Measurements from ENCODE around the gene SORCS2.

The SORCS2 gene

DNA sequence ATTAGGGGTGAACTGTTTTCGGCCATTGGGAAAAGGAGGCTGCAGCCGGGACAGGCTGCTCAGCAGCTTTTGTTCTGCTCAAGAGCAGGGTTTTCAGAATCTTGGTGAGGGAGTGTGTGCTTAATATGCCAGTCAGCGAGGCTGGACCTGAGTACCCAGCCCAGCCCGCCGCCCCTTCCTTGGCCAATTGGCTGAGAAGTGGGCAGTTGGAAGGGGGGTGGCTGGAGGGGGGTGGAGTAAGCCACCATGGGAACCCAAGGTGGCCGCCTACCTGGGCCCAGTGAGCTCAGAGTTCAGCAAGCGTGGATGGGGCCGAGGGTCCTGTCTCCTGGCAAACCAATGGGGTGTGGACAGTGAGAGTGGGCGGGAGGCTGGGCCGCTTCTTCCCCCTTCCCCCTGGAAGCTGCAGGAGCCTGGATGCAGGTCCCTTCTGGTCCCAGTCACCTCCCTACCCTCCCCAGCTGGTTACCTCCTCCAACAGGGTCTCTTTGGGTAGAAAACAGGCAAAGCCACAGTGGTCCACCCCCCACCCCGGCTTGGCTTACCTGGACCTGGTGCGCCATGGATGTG lies 52.5 kb downstream of the SORCS2 start:
- Mint-ChIP-seq H3K36me3 (no peaks in the 10 kb centered on the region), H3K27ac (no peak overlapping the region)
- ATAC-seq: no peak

DNA sequence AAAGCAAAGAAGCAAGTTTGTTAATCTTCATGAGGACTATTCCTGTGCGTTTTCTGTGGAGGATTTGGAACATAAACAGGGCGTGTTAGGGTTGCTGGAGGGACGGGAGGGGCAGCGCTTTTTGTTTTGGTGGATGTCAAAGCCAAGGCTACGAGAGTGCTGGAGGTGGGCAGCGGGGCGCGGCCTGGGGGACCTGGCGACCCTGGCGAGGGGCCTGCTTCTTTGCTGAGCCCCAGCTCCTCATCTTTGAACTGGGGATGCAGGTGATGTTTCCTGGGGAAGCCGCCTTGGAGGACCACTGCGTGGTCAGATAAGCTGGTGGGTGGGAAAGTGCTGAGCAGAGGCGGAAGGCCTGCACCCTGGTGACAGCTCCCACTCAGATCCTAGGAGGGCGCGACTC lies 55.2 kb downstream of the SORCS2 start:
- Mint-ChIP-seq H3K4me1 (no peaks in the 10 kb centered on the region), H3K36me3 (no peaks in the 10 kb centered on the region), H3K9me3 (no peaks in the 10 kb centered on the region), H3K27me3 (peaks cover 34% of the 10 kb centered on the region), H3K27ac (no peak overlapping the region), H3K4me3 (no peak overlapping the region)
- no peak for ATAC-seq

More for the DNA sequence above, 52.5 kb downstream of the SORCS2 start:
- Mint-ChIP-seq H3K27me3 (peaks cover 17% of the 10 kb centered on the region), H3K4me3 (no peak overlapping the region), H3K4me1 (no peaks in the 10 kb centered on the region), H3K9me3 (no peaks in the 10 kb centered on the region)

DNA sequence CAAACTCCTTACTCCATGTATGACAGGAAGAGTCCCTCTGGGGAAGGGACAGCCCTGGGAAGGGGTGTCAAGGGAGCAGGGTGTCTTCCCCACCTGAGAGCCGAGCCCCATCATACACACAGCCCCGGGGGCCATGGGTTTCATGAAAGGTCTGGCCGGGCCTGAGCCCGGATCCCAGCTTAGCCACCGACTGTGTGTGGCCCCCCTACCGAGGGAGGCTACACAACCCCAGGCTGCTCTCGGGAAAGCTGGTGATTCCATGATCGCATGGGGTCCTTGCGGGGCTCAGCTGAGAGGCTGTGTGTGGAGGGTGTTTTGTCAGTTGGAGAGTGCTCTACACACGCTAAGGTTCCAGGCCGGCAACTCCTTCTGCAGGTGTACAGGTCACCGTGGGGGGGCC lies 55.6 kb downstream of the SORCS2 start:
- peaks cover 34% of the 10 kb centered on the region for H3K27me3 Mint-ChIP-seq
- no peak overlapping the region for H3K27ac Mint-ChIP-seq
- H3K36me3 Mint-ChIP-seq: no peaks in the 10 kb centered on the region
- ATAC-seq: no peak
- H3K4me3 Mint-ChIP-seq: no peak overlapping the region
- H3K9me3 Mint-ChIP-seq: no peaks in the 10 kb centered on the region
- H3K4me1 Mint-ChIP-seq: no peaks in the 10 kb centered on the region

DNA sequence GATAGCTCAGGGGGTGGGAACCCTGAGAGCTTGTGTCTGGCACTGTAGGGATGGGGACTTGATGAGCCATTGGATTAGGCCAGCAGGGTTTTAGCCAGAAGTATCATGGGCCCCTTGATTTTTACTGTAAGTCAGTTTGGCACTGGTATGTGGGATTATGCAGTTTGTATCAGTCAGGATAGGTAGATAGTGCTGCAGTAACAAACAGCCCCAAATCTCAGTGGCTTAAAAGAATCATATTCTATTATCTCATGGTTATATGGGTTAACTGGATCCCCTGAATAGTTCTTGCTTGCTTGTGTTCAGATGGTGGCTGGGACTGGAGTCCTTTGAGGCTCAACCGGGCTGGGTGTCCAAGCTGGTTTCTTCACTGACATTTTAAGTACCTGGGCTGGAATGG lies 56.5 kb downstream of the SORCS2 start:
- Mint-ChIP-seq H3K36me3 (no peaks in the 10 kb centered on the region), H3K27me3 (peaks cover 34% of the 10 kb centered on the region), H3K9me3 (no peaks in the 10 kb centered on the region), H3K4me3 (no peak overlapping the region), H3K4me1 (no peaks in the 10 kb centered on the region), H3K27ac (no peak overlapping the region)
- no peak for ATAC-seq

DNA sequence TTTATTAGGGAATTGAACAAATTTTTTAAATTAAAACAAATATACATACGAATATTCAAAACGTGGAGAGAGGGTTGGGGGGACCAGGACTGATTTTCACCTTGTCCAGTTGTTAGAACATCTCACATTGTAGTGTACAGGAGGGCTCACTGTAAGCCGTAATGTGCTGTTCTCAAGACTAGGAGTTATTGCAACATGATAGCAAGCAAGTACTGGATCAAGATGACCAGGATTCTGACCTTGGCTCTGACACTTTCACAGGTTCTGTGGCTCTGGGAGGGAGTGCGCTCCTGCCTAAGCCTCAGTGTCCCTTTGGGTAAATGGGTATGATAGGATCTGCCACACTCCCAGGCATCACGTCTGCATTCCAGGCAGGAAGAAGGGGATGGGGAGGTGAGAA lies 59.0 kb downstream of the SORCS2 start:
- Mint-ChIP-seq H3K9me3 (no peaks in the 10 kb centered on the region), H3K4me1 (peaks cover 8% of the 10 kb centered on the region), H3K36me3 (no peaks in the 10 kb centered on the region), H3K27me3 (peaks cover 32% of the 10 kb centered on the region), H3K27ac (no peak overlapping the region), H3K4me3 (no peak overlapping the region)
- no peak for ATAC-seq

DNA sequence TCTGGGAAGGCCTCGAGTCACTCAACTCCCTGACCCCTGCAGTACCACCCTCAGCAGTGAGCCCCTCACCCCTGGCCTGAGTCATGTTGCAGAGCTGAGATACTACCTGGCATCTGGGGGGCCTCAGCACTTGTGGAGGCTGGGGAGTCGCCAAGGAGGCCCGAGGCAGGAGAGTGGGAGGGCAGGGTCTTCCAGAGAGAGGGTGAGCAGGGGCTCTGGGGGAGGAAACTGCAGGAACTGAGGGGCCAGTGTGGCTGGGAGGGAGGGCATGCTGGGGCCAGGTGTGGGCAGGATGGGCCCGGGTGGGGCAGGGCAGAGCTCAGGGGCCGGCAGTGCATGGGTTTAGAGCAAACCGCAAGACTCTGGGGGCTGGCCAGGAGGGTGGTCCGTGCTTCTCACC lies 59.7 kb downstream of the SORCS2 start:
- Mint-ChIP-seq H3K4me3 (no peak overlapping the region), H3K9me3 (no peaks in the 10 kb centered on the region), H3K36me3 (no peaks in the 10 kb centered on the region), H3K27me3 (peaks cover 39% of the 10 kb centered on the region), H3K4me1 (peaks cover 8% of the 10 kb centered on the region), H3K27ac (no peak overlapping the region)
- no peak for ATAC-seq

DNA sequence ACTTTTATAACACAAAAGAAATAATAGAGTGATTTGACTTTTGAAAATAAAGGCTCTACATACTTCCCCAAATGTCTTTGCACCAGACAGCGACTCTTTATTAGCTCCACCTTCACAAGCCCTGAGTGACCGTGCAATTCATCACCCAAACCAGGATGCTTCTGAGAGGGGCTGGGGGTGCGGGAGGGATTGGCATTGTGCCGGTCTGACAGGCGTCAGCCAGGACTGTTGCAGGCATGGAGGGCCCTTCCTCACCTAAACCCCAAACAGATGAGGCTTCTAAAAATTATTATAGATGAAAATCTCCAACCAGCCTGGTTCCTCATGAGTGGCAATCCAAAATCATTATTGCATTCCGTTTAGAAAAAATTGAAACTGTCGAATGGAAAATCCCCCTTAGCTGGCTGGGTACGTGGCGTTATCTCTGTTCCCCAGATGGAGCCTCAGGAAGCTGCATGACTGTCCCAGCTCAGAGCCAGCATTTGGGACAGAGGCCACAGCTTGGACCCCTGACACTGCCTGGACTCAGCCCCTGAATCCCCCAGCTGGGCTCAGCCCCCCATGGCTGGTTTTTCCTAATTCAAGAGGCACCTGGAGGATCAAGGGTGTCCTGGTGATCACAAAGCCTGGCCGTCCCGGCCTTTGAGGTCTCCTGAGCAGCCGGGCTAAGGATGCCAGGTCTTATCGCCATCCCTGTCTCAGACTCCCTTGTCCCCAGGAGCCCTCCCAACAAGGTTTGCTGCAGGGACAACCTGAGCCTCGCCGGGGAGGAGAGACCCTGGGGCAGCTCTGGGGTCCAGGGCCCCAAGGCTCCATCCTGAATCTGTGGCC lies 60.4 kb downstream of the SORCS2 start:
- no peak for ATAC-seq
- no peak overlapping the region for H3K4me3 Mint-ChIP-seq
- peaks cover 8% of the 10 kb centered on the region for H3K4me1 Mint-ChIP-seq
- no peaks in the 10 kb centered on the region for H3K36me3 Mint-ChIP-seq
- peaks cover 42% of the 10 kb centered on the region for H3K27me3 Mint-ChIP-seq
- no peaks in the 10 kb centered on the region for H3K9me3 Mint-ChIP-seq
- H3K27ac Mint-ChIP-seq: no peak overlapping the region

DNA sequence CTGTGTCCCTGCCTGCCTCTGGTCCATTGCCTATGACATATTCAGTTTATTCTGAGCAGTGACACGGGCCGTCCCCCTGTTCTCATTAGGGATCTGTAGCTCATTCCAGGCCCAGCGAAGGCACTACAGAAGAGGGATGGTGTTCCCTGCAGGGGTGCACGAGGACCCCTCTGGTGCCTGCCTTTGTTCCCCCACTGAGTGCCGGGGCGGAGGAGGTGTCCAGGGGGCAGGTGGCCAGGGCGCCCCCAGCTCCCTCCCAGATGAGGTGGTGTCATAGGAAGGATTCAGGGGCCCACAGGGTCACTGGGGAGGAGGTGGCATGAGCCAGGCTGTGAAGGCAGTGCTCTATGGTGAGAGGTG lies 61.0 kb downstream of the SORCS2 start:
- no peak for ATAC-seq
- H3K4me3 Mint-ChIP-seq: no peak overlapping the region

DNA sequence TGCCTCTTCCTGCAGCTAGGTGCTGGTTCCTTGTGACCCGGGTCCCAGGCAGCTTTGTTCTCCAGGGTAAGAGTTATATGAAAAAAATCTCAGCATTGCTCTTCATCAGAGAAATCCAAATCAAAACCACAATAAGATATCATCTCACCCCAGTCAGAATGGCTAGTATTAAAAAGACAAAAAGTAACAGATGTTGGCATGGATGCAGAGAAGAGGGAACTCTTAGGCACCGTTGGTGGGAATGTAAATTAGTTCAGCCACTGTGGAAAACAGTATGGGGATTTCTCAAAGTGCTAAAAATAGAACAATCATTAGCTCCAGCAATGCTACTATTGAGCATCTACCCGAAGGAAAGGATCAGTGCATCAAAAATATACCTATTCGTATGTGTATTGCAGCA lies 61.5 kb downstream of the SORCS2 start:
- ATAC-seq: no peak
- H3K4me3 Mint-ChIP-seq: no peak overlapping the region
- H3K27me3 Mint-ChIP-seq: peaks cover 42% of the 10 kb centered on the region
- H3K9me3 Mint-ChIP-seq: peaks cover 3% of the 10 kb centered on the region
- peaks cover 8% of the 10 kb centered on the region for H3K4me1 Mint-ChIP-seq
- H3K27ac Mint-ChIP-seq: no peak overlapping the region
- no peaks in the 10 kb centered on the region for H3K36me3 Mint-ChIP-seq

More for the DNA sequence above, 61.0 kb downstream of the SORCS2 start:
- Mint-ChIP-seq H3K27ac (no peak overlapping the region), H3K9me3 (peaks cover 2% of the 10 kb centered on the region), H3K36me3 (no peaks in the 10 kb centered on the region), H3K27me3 (peaks cover 42% of the 10 kb centered on the region), H3K4me1 (peaks cover 8% of the 10 kb centered on the region)

DNA sequence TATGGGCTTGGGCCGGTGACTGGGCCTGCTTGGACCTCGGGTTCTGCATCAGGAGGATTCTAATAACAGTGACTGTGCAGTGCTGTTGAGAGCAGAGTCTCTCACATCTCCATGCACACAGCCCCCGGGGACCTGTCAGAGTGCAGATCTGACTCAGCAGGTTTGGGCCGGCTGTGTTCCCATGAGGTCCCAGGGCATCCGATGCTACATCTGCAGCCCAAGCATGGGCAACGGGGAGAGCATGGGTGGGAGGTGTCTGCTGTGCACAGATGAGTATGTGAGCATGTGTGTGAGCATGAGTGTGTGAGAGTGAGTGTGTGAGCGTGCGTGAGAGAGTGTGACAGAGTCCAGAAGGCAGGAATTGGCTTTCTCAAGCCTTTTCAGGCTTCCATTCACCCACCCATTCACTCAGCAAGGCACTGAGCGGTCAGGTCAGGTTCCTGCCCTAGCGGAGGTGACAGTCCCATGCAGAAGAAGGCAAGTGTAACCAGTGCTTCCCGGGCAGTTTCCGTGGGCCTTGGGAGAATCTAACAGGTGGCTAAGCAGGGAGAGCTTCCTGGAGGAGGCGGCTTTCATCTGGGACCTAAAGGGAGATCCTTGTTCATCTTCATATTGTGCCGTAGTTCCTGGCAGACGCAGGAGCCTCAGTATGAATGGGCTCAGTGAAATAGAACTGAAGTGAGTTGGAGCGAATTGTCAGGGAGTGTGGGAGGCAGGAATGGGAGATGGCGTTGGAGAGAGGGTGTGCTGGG lies 62.6 kb downstream of the SORCS2 start:
- Mint-ChIP-seq H3K27ac (no peak overlapping the region), H3K36me3 (no peaks in the 10 kb centered on the region), H3K9me3 (peaks cover 6% of the 10 kb centered on the region), H3K27me3 (peaks cover 51% of the 10 kb centered on the region), H3K4me3 (no peak overlapping the region), H3K4me1 (peaks cover 8% of the 10 kb centered on the region)
- peak; percentile 82 for ATAC-seq

DNA sequence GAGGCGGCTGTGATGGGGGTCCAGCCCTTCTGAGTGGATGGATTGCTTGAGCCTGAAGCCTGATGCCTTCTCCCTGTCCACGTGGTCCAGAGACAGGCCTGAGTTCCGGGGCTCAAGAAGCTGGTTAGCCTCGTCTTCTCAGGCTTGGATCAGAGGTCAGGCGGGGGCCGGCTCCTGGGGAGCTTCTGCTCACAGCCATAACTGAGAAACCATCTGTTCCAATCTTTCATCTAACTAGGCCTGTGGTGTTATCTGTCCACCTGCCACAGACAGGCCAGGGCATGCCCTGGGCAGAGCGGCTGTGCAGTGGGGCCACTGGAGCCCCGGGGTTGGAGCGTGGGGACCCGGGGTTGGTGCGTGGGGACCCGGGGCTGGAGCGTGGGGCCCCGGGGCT lies 63.1 kb downstream of the SORCS2 start:
- ATAC-seq: no peak
- H3K9me3 Mint-ChIP-seq: peaks cover 6% of the 10 kb centered on the region
- peaks cover 55% of the 10 kb centered on the region for H3K27me3 Mint-ChIP-seq
- peaks cover 8% of the 10 kb centered on the region for H3K4me1 Mint-ChIP-seq
- no peak overlapping the region for H3K27ac Mint-ChIP-seq
- no peak overlapping the region for H3K4me3 Mint-ChIP-seq
- H3K36me3 Mint-ChIP-seq: no peaks in the 10 kb centered on the region

DNA sequence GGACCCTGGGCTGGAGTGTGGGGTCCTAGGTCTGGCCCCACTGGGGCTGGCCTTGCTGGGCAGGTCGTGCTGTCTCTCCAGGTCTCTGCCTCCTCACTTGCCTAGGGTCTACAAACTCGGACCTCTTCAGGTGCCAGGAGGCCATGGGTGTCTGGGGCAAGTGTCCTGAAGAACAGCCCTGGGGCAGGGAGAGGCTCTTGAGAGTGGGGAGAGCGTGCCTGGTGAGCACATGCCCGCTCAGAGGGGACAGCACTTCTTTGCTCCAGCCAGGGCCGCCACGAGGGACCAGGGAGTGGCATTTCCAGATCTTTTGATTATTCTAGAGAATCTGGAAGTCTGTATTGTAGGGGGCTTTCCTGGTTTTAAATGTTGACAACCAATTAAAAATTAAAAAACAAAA lies 63.7 kb downstream of the SORCS2 start:
- ATAC-seq: no peak
- Mint-ChIP-seq H3K36me3 (no peaks in the 10 kb centered on the region), H3K4me1 (peaks cover 8% of the 10 kb centered on the region), H3K27me3 (peaks cover 56% of the 10 kb centered on the region), H3K27ac (no peak overlapping the region), H3K9me3 (peaks cover 6% of the 10 kb centered on the region), H3K4me3 (no peak overlapping the region)

DNA sequence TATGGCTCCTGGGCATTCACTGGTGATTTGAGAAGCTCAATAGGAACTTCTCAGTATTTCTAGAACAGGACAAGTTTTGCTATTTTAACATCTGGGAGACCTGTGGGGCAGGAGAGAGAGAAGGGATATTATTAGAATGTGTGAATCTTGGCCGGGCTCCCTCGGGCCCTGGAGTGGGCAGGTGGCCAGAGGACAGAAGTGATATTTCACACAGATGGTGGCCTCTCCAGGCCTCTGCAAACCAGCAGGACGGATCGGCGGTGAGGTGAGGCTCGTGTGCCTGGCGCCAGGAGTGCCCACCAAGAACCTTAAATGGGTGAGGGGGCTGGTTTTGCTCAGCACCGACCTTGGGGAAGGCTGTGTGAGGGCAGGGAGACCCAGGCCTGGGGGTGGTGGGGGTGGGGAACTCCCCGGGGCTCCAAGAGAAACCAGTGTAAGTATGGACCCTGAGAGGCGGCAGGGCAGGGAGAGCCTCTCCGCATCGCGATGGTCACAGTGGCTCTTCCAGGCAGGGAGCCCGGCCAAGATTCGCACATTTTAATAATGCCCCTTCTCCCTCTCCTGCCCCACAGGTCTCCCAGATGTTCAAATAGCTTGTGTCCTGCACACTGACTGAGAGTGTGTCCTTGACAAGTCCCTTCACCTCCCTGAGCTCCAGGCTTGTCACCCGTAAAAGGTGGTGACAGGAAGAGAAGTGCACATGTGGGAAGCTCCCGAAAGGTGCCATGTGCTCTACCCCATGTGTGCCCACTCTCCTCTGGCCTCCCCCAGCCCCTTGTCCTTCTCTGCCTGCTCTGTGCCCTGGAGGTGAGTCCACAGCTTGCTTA lies 64.9 kb downstream of the SORCS2 start:
- Mint-ChIP-seq H3K4me1 (peaks cover 8% of the 10 kb centered on the region), H3K36me3 (no peaks in the 10 kb centered on the region), H3K27ac (no peak overlapping the region), H3K4me3 (no peak overlapping the region), H3K27me3 (peaks cover 52% of the 10 kb centered on the region), H3K9me3 (peaks cover 6% of the 10 kb centered on the region)
- ATAC-seq: no peak

DNA sequence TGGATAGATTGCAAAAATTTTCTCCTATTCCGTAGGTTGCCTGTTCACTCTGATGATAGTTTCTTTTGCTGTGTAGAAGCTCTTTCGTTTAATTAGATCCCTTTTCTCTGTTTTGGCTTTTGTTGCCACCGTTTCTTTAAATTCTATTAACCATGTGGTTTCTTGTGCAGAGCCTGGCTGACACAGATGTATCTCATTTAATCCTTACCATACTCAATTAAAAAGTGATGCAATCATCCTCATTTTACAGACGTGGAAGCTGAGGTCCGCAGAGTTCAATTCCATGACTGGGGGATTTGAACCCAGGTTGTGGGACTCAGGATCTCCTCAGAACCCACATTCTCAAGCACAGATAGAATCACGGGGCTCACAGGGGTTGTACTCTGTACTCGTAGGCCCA lies 66.7 kb downstream of the SORCS2 start:
- peaks cover 8% of the 10 kb centered on the region for H3K4me1 Mint-ChIP-seq
- peaks cover 57% of the 10 kb centered on the region for H3K27me3 Mint-ChIP-seq
- H3K9me3 Mint-ChIP-seq: peaks cover 6% of the 10 kb centered on the region
- H3K36me3 Mint-ChIP-seq: no peaks in the 10 kb centered on the region
- no peak overlapping the region for H3K27ac Mint-ChIP-seq
- H3K4me3 Mint-ChIP-seq: no peak overlapping the region
- no peak for ATAC-seq

DNA sequence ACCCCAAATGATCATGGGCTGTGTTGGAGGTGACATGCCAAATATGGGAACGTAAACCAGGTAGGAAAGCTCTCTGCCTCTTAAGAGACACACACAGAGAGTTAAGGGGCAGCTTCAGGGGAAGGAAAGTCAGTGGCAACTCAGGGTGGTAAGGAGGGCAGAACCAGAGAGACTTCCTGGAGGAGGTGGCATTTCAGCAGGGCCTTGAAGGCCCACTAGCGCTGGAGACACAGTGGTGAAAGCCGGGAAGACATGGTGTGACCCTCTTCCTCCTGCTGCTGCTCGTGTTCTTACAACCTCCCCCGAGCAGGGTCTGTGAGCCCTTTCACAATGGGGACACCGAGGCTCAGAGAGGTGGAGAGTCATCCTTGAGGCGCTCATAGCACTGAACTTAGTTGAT lies 68.2 kb downstream of the SORCS2 start:
- no peak overlapping the region for H3K27ac Mint-ChIP-seq
- H3K36me3 Mint-ChIP-seq: no peaks in the 10 kb centered on the region

More for the DNA sequence above, 68.2 kb downstream of the SORCS2 start:
- Mint-ChIP-seq H3K9me3 (peaks cover 6% of the 10 kb centered on the region), H3K27me3 (peaks cover 52% of the 10 kb centered on the region), H3K4me3 (no peak overlapping the region), H3K4me1 (no peaks in the 10 kb centered on the region)
- no peak for ATAC-seq
